HS-27A (cell line): ENCODE measurements around the gene MAP3K19.
"Not testable (repeated sequence)": the region's sequence is repeated elsewhere in the genome, so short reads cannot be mapped to it uniquely, and the experiment has no call there.

Experiments
- DNase-seq: peaks from one replicate; pipeline ENCODE4 v3.0.0-alpha.2; 2012; ENCODE audit warnings: low read depth, missing footprints

MAP3K19 gene

DNA sequence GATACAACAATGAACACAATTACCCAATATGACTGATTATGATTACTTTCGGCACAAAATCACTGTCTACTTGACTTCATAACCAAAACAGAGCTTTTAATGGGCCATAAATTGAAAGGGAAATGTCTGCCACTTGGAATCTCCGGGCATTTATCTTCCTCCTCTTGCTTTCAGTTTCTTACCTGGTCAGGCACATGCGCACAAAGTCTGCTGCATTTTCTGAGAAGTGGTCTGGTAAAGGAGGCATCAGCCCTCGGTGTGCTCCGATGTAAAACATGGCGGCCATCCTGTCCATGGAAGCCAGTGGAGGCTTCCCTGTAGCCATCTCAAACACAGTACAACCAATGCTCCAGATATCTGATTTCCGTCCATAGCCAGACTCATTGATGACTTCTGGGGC, 66.6 kb downstream of the MAP3K19 start:
- no peak for DNase-seq

DNA sequence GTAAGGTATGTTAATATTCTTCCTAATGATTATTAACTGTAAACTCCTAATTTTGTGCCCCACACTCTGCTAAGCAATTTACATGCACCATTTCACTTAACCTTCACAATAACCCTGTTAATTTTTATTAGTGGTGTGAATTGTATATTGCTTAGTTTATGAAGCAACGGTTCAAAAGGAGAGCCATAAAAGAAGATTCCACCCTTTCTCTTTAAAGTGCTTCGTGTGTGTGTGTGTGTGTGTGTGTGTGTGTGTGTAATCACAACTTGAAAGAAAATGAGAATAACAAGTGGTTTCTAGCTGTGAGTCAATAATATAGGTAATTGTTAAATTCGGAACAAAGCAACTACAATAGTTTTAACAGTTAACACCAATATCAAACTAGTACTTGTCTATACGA, 68.0 kb downstream of the MAP3K19 start:
- DNase-seq, result no peak

DNA sequence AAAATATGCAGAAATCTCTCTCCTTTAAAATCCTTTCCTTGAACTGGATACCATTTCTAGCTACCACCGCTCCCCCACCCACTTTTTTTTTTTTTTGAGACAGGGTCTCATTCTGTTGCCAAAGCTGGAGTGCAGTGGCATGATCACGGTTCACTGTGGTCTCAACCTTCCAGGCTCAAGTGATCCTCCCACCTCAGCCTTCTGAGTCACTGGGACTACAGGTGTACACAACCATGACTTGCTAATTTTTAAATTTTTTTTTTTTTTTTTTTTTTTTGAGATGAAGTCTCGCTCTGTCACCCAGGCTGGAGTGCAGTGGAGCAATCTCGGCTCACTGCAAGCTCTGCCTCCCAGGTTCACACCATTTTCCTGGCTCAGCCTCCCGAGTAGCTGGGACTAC, 70.1 kb downstream of the MAP3K19 start:
- not testable (repeated sequence) for DNase-seq

DNA sequence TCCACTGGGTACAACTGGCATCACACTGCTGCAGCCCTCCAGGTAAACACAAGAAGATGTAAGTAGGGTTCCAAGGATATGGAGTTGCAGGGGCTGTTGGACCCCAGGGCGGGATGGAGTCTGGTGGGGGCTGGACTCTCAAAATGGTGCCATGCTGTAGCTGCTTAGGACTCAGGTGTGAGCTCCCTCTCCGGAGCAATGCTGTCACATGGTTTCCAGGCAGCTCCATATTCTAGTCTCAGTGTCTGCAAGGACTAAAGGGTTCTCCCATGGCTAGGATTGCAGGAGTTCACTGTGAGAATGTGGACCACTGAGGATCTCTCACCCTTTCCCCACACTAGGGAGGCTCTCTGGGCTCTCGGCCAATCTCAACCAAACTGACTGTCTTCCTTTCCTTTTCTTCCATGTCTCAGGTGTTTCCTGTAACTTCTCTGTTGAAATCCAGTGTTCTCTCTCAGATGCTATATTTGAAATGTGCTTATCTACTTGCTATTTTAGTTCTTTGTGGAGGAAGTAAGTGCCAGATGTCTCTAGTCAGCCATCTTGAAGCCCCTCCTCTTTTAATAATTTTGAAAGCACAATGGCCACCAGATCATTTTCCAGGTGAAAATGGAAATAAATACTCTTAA, 71.1 kb downstream of the MAP3K19 start:
- no peak for DNase-seq

DNA sequence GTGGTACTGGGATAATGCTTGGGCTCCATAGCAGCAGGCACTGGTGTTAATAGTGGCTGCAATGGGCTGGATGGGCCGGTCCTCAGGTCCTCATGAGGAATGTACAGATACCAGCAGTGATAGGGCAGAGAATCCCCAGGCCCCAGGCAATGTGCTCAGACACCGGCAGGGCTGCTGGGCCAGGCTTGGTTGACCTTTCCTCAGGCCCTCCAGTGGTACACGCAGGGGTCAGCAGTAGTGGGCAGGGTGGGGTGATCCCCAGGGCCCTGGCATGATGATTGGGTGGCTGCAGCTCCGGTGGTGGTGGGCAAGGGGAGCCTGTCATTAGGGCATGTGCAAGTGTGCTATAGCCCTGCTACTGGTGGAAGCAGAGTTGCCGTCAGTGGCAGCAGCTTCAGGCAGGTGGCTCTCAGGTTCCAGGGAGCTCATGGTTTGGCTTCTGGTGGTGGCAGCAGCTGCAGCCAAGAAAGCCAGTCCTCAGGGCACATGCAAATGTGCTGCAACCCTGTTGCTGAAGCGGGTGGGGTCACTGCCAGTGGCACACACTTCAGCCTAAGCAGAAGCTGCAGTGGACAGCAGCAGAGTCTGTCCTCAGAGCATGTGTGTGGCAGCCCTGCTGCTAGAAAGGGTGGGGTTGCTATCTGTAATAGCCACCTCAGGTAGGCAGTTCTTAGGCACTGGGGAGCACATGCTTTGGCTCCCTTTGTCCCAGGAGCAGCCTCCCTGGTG, 71.8 kb downstream of the MAP3K19 start:
- no peak for DNase-seq

DNA sequence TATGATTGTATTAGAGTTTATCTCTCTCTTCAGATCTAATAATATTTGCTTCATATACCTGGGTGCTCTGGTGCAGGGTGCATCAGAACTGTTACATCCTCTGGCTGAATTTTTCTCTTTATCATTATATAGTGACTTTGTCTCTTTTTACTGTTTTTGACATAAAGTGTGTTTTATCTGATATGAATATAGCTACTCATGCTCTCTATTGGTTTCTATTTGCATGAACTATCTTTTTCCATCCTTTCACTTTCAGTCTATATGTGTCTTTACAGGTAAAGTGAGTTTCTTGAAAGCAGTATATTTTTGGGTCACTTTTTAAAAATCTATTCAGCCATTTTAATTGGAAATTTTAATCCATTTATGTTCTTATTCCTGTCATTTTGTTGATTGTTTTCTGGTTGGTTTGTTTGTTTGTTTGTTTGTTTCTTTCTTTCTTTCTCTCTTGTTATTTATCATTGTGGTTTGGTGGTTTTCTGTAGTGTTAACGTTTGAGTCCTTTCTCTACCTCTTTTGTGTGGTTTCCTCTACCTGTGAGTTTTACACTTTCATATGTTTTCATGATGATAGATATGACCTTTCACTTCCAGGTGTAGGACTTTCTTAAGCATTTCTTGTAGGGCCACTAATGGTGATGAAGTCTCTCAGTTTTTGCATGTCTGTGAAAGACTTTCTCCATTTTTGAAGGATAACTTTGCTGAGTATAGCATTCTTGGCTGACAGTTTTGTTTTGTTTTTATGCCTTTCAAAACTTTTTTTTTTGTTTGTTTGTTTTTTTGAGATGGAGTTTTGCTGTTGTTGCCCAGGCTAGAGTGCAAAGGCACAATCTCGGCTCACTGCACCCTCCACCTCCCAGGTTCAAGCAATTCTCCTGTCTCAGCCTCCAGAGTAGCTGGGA, 73.8 kb downstream of the MAP3K19 start:
- no peak for DNase-seq

DNA sequence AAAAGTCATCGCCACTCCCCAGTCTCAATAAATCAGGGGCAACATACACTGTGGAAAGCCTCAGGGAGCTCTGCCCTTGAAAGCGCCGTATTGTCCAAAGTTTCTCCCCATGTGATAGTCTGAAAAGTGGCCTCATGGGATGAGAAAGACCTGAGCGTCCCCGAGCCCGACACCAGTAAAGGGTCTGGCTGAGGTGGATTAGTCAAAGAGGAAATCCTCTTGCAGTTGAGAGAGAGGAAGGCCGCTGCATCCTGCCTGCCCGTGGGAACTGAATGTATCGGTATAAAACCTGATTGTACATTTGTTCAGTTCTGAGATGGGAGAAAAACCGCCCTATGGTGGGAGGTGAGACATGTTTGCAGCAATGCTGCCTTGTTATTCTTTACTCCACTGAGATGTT, 80.1 kb downstream of the MAP3K19 start:
- DNase-seq, result not testable (repeated sequence)

DNA sequence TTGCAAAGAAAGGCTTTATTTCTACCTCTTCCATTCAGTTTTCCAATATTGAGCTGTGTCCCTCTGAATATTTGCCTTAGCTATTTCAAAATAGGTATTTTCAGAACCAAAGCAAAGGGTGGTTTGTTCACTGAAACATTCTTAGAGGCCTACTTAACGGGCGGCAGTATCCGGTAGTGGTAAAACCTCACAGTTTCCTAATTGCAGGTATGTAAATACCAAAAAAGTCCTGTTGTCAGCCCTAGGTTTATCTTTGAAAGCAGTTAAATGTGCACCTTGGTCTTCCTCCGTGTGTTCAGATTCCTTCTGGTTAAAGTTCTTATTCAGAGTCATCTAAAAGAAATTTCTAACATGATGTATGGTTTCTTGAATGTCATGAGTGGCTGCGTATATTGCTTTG, 89.8 kb downstream of the MAP3K19 start:
- DNase-seq, result no peak

DNA sequence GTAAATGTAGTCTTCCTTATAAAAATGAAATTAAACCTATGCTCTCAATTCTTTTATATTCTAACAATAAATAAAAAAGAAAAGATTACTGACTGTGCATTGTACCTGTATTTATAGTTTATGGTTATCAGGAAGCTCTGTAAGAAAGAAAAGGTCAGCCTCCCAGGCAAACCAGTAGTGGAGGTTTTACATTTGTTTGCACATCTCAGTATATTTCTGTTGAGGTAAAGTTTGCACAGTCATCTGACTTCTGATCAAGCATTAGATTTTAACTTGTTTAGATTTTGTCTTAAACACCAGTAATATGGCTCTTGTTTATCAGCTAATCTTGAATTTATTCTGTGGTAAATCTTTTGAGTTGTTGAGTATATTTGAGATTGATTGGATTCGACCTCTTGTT, 91.5 kb downstream of the MAP3K19 start:
- DNase-seq, result no peak

DNA sequence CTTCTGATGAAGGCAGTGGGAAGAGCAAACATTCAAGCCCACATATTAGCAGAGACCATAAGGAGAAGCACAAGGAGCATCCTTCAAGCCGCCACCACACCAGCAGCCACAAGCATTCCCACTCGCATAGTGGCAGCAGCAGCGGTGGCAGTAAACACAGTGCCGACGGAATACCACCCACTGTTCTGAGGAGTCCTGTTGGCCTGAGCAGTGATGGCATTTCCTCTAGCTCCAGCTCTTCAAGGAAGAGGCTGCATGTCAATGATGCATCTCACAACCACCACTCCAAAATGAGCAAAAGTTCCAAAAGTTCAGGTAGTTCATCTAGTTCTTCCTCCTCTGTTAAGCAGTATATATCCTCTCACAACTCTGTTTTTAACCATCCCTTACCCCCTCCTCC, 93.2 kb downstream of the MAP3K19 start:
- no peak for DNase-seq

DNA sequence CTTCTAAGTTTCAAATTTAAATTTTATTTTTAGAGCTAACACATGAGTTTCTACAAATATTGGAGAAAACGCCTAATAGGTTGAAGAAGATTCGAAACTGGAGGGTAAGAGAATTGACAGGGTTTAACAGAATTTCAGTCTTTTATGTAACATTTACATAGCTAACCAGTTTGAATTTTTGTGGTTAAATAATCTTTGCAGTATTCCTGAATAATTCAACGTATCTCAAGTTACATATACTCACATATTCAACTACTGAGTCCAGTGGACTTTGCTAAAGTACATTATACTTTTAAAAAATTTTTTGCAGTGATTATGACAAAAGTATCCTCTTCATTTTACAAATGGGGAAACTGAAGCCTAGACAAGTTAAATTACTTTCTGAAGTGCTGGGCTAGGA, 94.6 kb downstream of the MAP3K19 start:
- no peak for DNase-seq

DNA sequence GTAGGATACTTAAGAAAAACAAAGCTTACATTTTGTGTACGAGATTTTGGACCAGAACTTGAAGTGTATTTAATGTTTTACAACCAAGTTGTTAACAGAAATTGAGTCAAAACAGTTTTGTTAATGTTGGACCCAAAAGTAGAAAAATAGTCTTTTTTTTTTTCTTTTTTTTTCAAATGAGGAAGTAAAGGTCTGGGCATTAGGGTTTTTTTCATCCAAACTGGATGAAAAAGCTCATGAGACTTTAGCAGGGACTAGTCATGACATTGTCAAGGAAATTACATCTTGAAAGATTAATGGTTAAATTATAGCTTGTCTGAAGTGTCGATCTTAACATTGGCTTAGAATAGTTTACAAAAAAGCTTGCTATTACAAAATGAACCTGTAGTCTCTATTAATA, 96.4 kb downstream of the MAP3K19 start:
- DNase-seq, result no peak

DNA sequence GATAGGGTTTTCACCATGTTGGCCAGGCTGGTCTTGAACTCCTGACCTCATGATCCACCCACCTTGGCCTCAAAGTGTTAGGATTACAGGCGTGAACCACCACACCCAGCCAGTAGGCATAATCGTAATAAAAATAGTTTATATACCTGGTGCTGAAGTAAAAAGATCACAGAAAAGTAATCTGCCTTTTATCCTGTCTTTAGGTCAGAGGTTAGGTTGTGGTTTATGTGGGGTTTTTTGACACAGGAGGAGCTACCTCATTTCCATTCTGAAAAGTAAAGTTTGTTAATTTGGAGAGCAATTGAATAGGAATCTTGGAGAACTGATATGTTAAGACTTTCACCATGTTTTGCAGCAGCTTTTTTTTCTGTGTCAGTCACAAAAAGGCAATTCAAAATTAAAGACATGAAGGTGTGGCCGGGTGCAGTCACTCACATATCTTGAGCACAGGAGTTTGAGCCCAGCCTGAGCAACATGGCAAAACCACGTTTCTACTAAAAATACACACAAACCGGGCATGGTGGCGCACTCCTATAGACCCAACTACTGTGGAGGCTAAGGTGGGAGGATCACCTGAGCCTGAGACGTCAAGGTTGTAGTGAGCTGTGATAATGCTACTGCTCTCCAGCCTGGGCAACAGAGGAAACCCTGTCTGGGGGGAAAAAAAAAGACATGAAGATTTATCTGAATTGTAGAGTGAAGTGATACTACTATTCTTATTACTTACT, 97.1 kb downstream of the MAP3K19 start:
- no peak for DNase-seq

DNA sequence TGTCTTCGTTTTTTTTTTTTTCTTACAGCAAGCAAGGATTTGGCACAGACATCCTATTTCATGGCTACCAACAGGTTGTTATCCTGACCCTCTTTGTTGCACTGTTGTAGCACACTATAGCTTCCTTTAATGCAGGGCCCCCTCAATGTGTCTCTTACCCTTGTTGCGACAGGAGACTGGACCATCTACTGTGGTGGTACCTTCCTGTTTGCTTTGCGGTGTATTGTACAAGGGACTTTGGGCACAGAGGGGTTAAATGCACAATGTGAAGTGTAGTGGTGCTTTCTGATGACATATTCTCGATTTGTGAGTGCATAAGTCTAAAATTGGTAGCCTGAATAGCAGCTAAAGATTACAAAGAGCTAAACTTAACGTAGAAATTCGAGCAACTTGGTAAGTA, 101.2 kb downstream of the MAP3K19 start:
- DNase-seq, result no peak

DNA sequence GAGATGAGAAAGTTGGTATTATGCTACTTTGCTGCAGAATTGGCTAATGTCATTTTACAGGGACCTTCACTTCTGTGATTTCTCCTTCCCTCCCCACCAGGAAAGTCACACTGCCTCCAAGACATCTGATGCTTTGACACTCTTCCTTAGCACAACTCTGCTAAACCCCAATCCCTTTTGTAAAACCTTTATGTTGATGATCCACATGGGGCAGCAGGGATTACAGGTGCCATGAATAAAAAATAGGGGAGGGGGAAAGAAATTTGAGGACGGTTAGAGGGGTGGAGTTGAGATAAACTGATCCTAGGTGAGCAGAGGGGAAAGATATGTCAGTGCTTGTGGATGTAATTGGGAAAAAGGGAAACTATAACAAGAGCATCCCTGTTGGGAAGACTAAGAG, 102.3 kb downstream of the MAP3K19 start:
- DNase-seq, result no peak

DNA sequence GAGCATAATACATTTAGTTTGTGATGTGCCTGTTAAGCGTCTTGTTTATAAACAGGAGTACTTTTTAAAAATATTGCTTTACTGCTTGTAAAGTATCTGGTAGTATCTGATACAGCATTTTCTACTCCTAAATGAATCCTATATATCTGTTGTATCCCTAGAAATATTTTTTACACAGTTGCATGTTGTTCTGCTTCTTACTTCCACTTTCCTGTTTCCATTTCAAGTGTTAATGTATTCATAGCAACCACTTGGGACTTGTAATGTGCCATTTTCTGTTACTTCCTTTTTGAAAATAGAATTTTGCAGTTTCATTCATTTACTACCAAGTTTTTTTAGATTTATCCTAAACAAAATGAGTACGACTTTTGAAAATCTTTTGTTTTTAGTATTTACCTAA, 103.7 kb downstream of the MAP3K19 start:
- DNase-seq, result no peak

DNA sequence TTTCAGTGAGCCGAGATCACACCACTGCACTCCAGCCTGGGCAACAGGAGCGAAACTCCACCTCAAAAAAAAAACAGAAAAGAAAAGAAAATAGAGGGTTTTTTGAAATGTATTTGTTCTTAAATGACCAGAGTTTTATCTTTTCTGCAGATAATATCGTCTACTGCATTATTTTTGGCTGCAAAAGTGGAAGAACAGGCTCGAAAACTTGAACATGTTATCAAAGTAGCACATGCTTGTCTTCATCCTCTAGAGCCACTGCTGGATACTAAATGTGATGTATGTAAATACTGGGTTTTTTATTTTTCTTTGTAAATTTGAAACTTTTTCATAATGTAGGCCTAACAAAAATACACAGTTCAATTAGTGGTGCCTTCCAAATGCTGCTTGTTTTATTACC, 110.6 kb downstream of the MAP3K19 start:
- DNase-seq, result no peak

DNA sequence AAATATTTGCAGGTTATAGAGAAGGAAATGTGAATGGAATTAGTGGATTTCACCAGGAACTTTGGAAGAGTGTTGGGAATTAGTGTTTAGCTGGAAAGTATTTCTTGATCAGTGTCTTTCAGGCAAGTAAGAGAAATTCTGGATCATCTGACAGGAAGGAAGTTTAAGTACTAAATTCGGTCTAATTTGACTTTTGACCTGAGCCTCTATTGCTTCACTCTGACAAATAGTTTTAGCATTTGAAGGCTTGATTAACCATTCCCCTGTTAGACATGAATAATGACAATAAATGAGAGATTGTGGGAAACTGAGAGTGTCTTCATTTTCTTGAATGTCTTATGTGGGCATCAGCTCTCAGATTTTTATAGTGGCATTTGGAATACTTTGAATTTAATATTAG, 112.6 kb downstream of the MAP3K19 start:
- DNase-seq, result no peak

DNA sequence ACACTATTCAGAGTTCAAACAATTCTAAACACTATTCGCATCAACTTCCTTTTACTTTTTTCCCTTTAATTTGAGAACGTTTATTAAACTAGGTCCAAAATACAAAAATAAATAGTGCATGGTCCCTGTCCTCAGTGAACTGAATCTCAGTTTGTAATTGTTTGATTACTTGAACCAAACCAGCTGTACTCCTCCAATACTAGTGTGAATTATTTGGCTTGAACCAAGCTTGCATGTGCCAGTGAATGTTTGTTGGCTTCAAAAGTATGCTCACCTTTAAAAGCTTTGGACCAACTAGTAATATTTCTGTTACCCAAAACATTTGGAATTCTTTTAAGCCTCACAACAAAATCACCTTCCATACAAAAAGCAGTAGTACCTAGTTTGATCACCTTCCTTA, 113.1 kb downstream of the MAP3K19 start:
- DNase-seq, result no peak

DNA sequence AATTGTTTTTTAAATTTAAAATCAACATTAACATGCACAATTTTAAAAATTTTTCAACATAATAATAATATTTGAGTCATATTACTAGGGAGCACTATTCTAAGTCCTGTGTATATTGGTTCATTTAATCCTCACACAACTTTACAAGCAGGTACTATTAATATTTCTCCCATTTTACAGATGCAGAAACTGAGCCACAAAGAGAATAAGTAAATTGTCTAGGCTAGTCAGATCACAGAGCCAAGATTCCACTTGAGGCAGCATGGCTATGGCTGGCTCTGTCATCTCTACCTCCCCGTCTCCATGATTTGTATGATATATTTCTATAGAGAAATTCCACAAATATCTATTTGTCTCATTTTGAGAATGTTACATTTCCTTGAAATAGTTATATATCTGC, 113.5 kb downstream of the MAP3K19 start:
- DNase-seq, result no peak

DNA sequence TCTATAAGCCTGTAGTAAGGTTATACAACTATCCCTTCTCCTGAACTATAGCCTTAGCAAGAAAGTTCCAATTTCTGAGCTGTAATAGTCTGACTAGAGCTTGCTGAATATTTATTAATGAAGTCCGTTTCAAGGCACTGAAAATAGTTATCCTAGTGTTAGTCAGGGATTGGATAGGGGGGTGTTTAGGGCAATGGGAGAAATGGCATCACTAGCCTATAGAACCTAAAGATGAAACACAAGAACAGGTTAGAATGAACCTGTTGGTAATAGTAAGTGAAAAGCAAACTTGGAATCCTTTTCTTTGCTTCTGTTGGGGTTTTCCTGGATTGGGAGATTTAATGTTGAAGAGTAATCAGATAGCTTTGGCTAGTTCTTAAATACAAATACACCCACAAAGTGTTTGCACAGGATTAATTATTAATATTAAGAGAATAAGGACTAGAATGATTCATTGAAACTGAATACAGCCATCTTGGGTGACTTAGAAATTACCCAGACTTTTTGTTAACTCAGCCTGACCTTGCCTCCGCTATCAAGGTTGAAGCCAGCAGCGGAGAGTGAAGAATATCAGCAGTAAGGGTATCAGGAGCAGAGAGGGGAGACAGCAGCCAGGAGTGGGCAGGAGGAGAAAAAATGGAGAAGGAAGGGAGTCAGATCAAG, 114.3 kb downstream of the MAP3K19 start:
- no peak for DNase-seq

DNA sequence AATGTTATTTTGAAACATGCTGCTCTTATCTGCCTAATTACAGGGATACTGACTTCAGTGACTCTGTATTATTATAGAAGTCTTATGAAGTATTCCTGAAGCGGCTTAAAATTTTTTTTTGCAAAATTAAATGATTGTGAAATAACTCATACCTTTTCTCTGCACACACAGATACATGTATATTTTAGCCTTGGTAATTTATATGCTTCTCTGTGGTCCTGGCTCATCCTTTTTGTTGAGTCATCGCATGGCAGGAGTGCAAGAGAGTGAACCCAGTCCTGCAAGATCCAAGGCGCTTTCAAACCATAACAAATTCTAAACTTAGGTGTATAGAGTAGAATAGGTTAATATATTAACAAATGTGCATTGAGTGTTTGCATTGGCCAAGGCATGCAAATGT, 120.1 kb downstream of the MAP3K19 start:
- no peak for DNase-seq
